Measurements from ENCODE around the gene PCLO. TPM values are rescaled to one million over a fixed set of nuclear protein-coding genes. Genes with fewer than 3 reads are reported as not detected.
"Not testable (repeated sequence)": the region's sequence is repeated elsewhere in the genome, so short reads cannot be mapped to it uniquely, and the experiment has no call there.

PCLO gene
- total RNA-seq, 1 donor, result not detected

DNA sequence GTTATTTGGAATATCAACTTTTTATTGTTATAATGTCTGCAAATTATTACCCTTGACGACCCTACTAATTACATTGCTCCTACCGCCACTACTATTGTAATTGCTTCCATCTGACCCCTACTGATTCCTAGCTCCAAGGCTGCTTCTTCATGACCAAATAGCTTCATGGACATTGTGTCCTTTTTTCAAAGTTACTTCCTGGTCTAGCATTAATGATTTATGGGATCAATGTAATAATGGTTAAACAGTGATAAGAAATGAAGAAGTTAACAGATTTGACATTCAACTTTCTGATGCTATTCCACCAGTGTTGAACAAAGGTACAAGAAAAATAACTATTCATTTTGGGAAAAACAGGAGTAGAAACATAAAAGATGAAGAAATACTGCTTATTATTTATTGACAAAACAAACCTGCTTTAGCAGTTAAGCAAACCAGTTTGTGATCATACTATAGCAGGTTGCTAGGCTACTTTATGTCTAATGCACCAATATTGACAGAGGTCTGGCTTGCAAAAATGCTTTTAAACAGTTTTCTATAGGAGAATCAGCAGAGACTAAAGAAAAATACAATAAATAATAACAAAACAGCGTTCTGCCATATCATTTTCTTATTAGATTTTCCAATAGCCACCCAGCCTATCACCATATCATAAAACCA, 125.8 kb downstream of the PCLO start:
- Histone ChIP-seq H3K4me1 (ENCODE audit: insufficient read depth, low read length) (no peaks in the 10 kb centered on the region), H3K27me3 (ENCODE audit: insufficient read depth, low read length) (no peaks in the 10 kb centered on the region), H3K4me3 (ENCODE audit: low read length) (no peak overlapping the region), H3K9me3 (ENCODE audit: low read depth, low read length) (no peaks in the 10 kb centered on the region)

- no peaks in the 10 kb centered on the region for H3K4me1 ChIP-seq (ENCODE audit: insufficient read depth, low read length)
Measured at GRCh38 chr7:83036130-83036529, 126.6 kb downstream of the PCLO start.

DNA sequence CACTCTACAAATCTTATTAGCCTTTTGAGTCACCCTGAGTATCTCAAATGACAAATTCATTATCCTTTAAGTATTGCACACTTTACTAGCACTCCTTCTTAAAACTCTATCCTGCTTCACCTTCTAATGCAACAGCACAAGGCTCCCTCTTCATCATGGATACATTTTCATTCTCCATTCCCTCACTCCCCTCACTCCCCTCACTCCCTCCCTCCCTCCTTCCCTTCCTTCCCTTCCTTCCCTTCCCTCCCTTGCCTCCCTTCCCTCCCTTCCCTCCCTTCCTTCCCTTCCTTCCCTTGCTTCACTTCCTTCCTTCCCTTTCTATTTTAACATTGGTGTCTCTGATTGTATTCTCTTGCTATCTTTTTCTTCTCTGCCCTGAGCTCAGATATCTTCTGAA, 130.5 kb downstream of the PCLO start:
- Histone ChIP-seq H3K27me3 (ENCODE audit: insufficient read depth, low read length) (no peaks in the 10 kb centered on the region), H3K9me3 (ENCODE audit: low read depth, low read length) (no peaks in the 10 kb centered on the region), H3K4me3 (ENCODE audit: low read length) (no peak overlapping the region)

More at GRCh38 chr7:83036130-83036529, 126.6 kb downstream of the PCLO start:
- H3K4me3 ChIP-seq (ENCODE audit: low read length), result no peak overlapping the region
- no peaks in the 10 kb centered on the region for H3K9me3 ChIP-seq (ENCODE audit: low read depth, low read length)
- no peaks in the 10 kb centered on the region for H3K27me3 ChIP-seq (ENCODE audit: insufficient read depth, low read length)

GRCh38 chr7:83023817-83024665, 138.6 kb downstream of the PCLO start:
- not testable (repeated sequence) for H3K9me3 ChIP-seq (ENCODE audit: low read depth, low read length); H3K4me3 ChIP-seq (ENCODE audit: low read length); H3K4me1 ChIP-seq (ENCODE audit: insufficient read depth, low read length); H3K27me3 ChIP-seq (ENCODE audit: insufficient read depth, low read length)

More for the DNA sequence above, 130.5 kb downstream of the PCLO start:
- H3K4me1 ChIP-seq (ENCODE audit: insufficient read depth, low read length), result no peaks in the 10 kb centered on the region

- Histone ChIP-seq H3K9me3 (ENCODE audit: low read depth, low read length) (no peaks in the 10 kb centered on the region), H3K27me3 (ENCODE audit: insufficient read depth, low read length) (no peaks in the 10 kb centered on the region), H3K4me3 (ENCODE audit: low read length) (no peak overlapping the region), H3K4me1 (ENCODE audit: insufficient read depth, low read length) (no peaks in the 10 kb centered on the region)
Measured at GRCh38 chr7:83021032-83021431, 141.7 kb downstream of the PCLO start.

- H3K9me3 ChIP-seq (ENCODE audit: low read depth, low read length), result no peaks in the 10 kb centered on the region
- no peaks in the 10 kb centered on the region for H3K4me1 ChIP-seq (ENCODE audit: insufficient read depth, low read length)
- H3K4me3 ChIP-seq (ENCODE audit: low read length), result no peak overlapping the region
- no peaks in the 10 kb centered on the region for H3K27me3 ChIP-seq (ENCODE audit: insufficient read depth, low read length)
Measured at GRCh38 chr7:83020161-83020560, 142.5 kb downstream of the PCLO start.

DNA sequence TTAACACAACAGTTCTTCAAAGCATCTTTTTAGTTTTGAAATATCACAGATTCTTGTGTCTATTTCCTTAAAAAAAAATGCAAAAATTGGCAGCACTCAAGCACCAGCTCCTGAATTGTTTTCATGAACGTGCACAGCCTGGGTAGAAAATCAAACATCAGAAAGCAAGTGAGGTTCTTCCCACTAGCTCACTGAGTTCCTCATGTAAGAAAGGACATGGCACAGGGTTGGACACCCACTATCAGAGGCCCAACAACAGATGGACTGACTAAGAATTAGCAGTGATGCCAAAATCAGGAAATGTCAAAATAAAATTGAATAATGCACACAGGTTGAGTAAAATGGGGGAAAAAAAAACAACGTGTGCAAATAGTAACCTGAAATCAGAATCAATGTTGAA, 146.8 kb downstream of the PCLO start:
- no peak overlapping the region for H3K4me3 ChIP-seq (ENCODE audit: low read length)
- H3K27me3 ChIP-seq (ENCODE audit: insufficient read depth, low read length), result no peaks in the 10 kb centered on the region
- H3K4me1 ChIP-seq (ENCODE audit: insufficient read depth, low read length), result no peaks in the 10 kb centered on the region
- no peaks in the 10 kb centered on the region for H3K9me3 ChIP-seq (ENCODE audit: low read depth, low read length)

DNA sequence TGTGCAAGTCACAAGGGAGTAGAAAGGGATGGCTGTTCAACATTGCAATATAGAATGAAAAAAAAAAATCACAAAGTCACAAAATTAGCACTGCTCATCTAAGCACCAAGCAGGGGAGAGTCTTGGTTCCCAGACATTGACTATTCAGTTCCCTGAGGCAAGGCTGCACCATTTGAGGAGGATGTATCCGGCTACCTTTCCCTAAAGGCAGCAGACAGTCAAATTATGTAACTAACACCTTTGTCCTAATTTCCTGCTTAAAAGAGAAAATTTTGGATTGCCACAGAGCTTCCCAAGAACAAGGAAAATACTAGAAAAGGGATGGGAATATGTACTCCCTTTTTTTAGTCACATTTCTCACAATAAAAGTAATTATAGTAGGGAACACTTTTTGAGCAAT, 148.1 kb downstream of the PCLO start:
- Histone ChIP-seq H3K4me1 (ENCODE audit: insufficient read depth, low read length) (no peaks in the 10 kb centered on the region), H3K27me3 (ENCODE audit: insufficient read depth, low read length) (no peaks in the 10 kb centered on the region), H3K4me3 (ENCODE audit: low read length) (no peak overlapping the region), H3K9me3 (ENCODE audit: low read depth, low read length) (no peaks in the 10 kb centered on the region)

- H3K4me1 ChIP-seq (ENCODE audit: insufficient read depth, low read length), result no peaks in the 10 kb centered on the region
- H3K9me3 ChIP-seq (ENCODE audit: low read depth, low read length), result no peaks in the 10 kb centered on the region
- H3K27me3 ChIP-seq (ENCODE audit: insufficient read depth, low read length), result no peaks in the 10 kb centered on the region
- H3K4me3 ChIP-seq (ENCODE audit: low read length), result no peak overlapping the region
Measured at GRCh38 chr7:83011954-83012353, 150.7 kb downstream of the PCLO start.

DNA sequence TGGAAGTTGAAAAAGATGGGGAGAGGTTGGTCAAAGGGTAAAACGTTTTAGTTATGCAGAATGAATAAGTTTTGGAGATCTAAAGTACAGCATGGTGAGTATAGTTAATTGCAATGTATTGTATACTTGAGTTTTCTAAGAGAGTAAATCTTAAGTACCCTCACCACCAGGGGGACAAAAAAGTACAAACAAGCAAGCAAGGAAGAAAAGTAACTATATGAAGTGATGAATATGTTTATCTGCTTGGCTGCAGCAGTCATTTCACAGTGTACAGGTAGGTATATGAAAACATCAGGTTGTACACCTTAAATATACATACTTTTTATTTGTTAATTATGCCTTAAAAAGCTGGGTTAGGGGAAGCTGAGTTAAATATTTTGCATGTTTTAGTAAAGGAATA, 157.3 kb downstream of the PCLO start:
- H3K9me3 ChIP-seq (ENCODE audit: low read depth, low read length), result peaks cover 8% of the 10 kb centered on the region
- no peak overlapping the region for H3K4me3 ChIP-seq (ENCODE audit: low read length)
- H3K27me3 ChIP-seq (ENCODE audit: insufficient read depth, low read length), result no peaks in the 10 kb centered on the region
- H3K4me1 ChIP-seq (ENCODE audit: insufficient read depth, low read length), result no peaks in the 10 kb centered on the region

- Histone ChIP-seq H3K4me3 (ENCODE audit: low read length) (no peak overlapping the region), H3K4me1 (ENCODE audit: insufficient read depth, low read length) (no peaks in the 10 kb centered on the region), H3K27me3 (ENCODE audit: insufficient read depth, low read length) (no peaks in the 10 kb centered on the region), H3K9me3 (ENCODE audit: low read depth, low read length) (peaks cover 8% of the 10 kb centered on the region)
Measured at GRCh38 chr7:83001362-83002040, 161.2 kb downstream of the PCLO start.

DNA sequence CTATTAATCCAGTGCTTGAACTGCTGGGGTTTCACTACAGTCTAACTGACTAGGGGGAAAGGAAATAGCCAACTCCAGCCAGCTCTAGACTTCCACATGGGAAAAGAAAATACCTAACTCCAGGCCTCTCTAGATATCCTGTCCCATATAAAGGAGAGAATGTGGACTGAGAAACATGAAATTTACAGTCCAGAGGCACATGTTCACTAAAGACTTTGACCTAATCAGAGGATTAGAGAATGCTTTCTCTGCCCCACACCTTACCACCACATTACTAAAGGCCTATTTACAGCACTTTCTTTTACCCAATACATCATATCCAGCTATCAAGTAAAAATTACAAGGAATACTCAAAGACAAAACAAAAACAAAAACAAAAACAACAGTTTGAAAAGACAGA, 164.2 kb downstream of the PCLO start:
- Histone ChIP-seq H3K27me3 (ENCODE audit: insufficient read depth, low read length) (no peaks in the 10 kb centered on the region), H3K4me1 (ENCODE audit: insufficient read depth, low read length) (no peaks in the 10 kb centered on the region), H3K4me3 (ENCODE audit: low read length) (no peak overlapping the region), H3K9me3 (ENCODE audit: low read depth, low read length) (no peaks in the 10 kb centered on the region)

DNA sequence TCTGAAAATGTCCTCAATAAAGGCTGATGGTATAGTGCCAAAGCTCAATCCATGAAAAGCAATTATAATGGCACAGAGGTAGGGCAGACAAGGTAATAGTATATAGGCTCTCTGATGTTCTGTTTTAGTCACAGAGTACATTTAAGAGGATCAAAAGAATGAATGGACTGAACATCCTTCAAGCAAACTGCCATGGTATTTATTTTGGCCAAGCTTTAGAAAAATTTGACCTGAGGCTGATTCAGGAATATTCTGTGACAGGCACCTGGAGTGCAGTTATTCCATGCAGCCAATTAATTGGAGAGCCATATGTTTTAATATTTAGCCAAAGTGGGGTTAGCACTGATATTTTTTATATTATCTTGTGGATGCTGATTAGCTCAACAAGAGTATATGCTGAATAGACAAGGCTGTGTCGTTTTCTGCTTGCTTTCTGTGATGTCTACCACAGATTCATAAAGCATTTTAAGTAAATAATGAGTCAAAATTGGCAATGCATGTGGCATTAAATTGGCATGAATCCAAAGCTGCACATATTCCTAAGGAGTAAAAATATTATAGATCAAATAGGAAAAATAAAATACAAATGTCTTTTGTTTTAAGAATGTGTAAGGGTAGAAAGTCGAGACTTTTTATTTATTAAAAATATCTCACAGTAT, 177.4 kb downstream of the PCLO start:
- Histone ChIP-seq H3K4me1 (ENCODE audit: insufficient read depth, low read length) (no peaks in the 10 kb centered on the region), H3K9me3 (ENCODE audit: low read depth, low read length) (no peaks in the 10 kb centered on the region), H3K4me3 (ENCODE audit: low read length) (no peak overlapping the region), H3K27me3 (ENCODE audit: insufficient read depth, low read length) (no peaks in the 10 kb centered on the region)

DNA sequence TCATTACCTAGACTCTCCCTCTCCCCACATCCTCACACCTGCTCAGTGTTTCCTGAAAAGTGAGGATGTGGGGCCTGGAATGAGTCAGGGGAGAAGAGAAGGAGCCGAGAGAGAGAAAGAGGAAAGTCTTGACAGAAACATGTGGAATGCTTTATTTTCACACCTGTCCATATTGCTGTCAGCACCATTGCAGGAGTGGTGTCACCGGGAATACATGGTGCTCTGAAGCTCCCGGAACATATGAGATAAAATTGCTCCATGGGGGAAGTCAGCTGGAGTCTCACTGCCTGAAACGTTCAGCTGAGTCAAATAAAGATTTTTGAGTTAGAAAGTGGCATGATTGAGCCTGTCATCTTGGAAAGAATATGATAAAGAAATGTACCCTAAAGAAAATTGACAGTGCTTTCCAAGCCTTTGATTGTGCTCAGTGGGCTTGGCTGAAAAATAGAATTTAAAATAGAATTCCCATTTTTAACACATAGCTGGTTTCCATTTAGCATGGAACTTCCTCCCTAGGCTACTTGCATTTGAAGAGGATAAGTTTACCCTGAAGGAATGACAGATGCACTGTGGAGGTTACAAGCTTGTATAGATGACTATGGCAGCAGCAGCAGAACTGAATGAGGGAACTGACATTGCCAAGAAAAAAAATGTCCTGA, 182.4 kb downstream of the PCLO start:
- H3K9me3 ChIP-seq (ENCODE audit: low read depth, low read length), result no peaks in the 10 kb centered on the region
- no peaks in the 10 kb centered on the region for H3K4me1 ChIP-seq (ENCODE audit: insufficient read depth, low read length)
- no peaks in the 10 kb centered on the region for H3K27me3 ChIP-seq (ENCODE audit: insufficient read depth, low read length)
- no peak overlapping the region for H3K4me3 ChIP-seq (ENCODE audit: low read length)

Data from mononuclear cell (primary cell).